NCI-H82 treated with DMSO at 0.1 percent for 48 hours (cell line): ENCODE measurements around the gene RPUSD2.

Experiments used
- DNase-seq: peaks from one replicate; lab custom pipeline; 2025; ENCODE audit not compliant: unreplicated experiment; lab: John Stamatoyannopoulos, UW

The RPUSD2 gene

DNA sequence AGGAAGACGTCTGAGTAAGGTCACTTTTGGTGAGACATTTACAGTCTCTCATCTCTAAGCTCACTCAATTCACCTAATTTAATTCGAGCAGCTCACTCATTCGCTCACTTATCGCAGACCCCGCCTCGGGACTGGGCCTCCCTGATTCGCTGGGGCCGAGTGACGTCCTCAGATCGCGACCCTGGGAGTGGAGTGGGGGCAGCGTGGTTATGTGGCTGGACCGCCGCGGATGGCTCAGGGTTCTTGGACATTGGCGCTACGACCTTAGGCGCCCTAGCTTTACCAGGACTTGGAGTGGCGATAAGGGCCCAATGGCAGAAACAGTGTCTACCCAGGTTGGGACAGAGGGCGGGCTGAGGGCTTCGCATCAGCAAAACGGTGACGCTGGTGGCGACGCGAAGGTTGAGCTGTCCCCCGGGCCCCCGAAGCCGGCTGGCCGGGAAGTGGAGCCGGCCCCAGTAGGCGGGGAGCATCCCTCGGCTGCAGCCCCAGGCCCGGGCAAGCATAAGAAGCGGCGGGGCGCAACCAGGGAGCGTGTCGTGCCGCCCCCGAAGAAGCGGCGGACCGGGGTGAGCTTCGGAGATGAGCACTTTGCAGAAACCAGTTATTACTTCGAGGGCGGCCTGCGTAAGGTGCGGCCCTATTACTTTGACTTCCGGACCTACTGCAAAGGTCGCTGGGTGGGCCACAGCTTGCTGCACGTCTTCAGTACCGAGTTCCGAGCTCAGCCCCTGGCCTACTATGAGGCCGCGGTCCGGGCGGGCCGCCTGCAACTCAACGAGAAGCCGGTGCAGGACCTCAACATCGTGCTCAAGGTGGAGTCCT lies at the start of gene RPUSD2:
Gene RPUSD2 (plus strand): TSS at position 171 of the 825 bp plus-strand sequence. CDS start 39 bp downstream, at position 210.
- peak; percentile 81 for DNase-seq

DNA sequence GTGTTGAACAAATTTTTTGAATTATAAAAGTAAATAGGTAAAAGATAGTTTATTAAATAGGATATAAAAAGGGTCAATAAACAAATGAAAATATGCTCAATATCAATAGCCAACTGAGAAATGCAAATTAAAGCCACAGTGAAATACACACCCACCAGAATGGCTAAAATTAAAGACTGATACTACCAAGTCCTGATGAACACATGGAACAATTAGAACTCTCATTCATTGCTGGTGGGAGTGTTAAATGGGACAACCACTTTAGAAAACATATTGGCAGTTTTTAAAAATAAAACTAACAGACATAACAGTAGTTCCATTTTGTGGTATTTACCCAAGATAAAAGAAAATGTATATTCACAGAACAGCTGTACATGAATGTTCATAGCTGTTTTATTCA lies 45.5 kb upstream of the RPUSD2 start:
- no peak for DNase-seq

DNA sequence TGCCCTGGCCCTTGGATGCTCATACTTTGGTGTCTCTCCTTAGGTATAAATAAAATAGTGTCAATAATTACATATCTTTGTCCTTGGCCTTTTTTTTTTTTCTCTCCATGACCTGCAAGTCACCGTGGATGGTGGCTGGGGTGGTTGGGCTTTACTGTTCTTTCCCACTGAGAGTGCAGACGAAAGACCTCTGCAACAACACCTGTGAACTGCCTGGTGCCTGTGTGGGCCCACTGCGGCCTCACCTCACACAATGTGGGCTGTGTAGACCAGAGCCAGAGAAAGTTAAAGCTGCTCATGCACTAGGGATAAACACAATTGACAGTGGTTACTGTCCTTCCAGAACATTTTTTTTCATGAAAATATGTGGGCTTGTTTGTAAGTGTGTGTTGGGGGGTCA lies 43.2 kb upstream of the RPUSD2 start:
- DNase-seq: no peak

DNA sequence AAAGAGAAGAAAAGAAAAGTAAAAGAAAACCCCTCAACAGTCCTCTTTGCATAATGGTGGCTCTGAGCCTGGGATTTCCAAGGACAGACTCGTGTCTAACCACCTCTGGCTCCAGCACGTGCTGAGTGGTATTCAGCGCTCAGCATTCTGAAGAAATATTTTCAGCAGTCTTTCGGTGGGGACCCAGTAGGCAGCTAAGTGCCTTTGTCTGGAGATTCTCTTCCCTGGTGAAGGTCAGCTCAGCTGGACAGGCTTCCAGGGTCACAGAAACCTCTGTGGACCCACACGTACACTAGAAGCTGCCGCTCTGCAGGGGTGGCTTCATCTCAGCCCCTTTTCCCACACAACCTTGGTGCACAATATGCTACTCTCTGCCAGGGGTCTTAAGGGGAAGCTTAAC lies 40.3 kb upstream of the RPUSD2 start:
- no peak for DNase-seq

DNA sequence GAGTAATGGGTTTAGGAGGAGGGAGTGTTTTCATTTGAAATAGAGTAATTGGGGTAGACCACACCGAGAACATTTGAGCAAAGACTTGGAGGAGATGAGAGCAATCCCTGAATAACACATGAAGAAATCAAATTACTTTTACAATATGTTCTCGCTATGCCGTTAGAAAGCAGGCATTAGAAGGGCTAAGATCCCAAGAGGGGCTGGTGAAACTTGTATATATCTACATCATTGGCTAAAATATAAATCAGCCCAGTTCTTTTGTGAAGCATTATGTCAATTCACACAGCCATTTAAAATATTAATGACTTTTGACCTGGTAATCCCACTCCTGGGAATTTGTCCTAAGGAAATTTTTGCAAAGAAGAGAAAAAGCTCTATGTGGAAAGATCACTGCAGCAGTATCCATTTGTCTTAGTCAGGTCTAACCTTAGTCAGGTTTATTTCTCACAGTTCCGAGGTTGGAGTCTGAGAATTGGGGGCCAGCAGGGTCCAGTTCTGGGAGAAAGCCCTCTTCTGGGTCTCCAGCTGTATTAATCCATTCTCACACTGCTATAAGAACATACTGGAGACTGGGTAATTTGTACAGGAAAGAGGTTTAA lies 35.2 kb upstream of the RPUSD2 start:
- DNase-seq: no peak

GRCh38 chr15:40534371-40534770 lies 34.7 kb upstream of the RPUSD2 start:
- no peak for DNase-seq

DNA sequence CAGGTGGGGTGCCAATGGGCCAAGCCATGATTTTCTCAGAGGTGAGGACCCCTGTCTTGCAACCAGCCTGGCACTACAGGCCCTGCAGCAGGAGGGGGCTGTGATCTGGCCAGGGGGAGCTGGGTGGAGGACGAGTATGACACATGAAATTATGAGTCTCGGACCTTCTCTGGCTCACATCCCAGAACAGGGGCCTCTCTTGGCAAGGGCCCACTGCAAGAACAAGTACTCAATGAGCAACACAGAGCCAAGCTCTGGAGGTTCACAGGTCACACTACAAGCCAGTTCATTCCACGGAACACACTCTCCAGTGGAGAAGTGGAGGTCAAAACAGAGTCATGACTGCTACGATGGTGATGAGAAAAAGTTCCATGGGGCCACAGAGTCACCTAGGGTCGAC lies 32.6 kb upstream of the RPUSD2 start:
- DNase-seq: no peak

DNA sequence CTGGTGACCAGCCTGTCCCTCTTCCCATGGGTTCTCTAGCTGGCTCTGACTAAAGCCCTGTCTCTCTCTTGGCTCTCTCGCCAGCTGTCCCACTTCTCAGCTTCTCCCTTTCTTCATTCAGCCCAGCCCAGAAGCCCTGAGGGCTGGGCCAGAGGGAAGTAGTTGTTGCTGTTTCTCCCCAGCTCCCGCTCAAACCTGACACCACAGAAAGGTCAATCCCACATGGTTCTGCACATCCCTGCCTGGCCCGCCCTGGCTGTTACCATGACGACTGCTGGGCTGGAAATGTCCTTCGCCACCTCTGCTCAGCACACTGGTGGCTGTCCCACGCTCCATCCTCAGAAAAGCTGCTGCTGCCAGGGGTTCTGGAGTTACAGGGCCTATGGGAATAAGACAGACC lies 30.1 kb upstream of the RPUSD2 start:
- no peak for DNase-seq

DNA sequence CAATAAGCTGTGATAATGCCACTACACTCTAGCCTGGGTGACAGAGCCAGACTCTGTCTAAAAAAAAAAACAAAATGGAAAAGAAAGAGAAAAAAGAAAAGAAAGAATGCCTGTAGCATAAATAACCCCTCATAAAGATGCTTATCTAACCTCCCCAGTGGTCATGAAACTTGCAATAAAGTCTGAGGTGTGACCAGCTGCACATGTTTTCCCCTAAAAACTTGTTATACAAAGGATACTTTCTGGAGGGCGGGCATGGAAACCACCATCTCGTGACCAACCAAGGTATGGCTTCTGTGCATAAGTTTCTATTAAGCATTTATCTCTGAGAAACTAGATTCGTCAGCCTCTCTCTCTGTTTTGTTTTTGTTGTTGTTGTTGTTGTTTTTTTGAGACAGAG lies 26.0 kb upstream of the RPUSD2 start:
- DNase-seq: no peak

DNA sequence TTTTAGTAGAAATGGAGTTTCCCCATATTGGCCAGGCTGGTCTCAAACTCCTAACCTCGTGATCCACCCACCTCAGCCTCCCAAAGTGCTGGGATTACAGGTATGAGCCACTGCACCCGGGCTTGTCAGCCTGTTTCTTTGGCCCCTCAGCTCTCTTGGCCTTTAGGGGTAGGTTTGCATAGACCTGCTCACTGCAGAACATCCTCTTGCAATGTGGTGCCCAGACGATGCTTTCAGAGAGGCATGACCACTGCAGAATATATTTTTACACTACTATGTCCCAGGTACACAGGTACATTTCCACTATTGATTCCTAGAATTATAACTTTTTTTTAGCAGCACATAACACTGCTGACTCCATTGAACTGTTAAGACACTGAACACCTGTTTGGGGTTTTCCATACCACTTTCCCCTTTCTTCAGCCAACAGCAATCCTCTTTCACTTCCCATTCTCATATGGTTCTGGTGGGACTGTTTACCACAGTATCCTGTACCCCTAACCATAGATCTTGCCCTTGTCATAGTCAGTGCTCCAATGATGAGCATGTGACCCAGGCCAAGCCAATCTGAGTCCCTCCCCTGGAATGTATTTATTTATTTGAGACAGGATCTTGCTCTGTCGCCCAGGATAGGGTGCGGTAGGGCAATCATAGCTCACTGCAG lies 25.3 kb upstream of the RPUSD2 start:
- DNase-seq: no peak

- DNase-seq: no peak
Observed at GRCh38 chr15:40545457-40545856, 23.6 kb upstream of the RPUSD2 start.

DNA sequence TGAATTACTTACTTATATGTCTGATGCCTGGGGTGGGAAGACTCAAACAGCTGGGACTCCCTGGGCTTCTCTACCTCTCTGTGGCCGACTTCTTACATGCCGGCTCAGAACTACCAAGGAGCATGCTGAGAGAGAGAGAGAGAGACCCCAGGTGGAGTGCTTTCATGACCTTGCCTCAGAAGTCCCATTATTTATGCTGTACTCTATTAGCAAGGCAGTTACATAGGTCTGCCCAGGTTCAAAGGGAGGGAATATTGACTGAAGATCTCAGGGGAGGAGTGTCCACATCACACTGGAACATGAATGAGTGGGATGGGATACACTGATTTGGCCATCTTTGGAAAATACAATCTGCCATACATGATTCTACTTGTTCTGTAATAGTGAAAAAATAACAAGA lies 20.5 kb upstream of the RPUSD2 start:
- DNase-seq: no peak

DNA sequence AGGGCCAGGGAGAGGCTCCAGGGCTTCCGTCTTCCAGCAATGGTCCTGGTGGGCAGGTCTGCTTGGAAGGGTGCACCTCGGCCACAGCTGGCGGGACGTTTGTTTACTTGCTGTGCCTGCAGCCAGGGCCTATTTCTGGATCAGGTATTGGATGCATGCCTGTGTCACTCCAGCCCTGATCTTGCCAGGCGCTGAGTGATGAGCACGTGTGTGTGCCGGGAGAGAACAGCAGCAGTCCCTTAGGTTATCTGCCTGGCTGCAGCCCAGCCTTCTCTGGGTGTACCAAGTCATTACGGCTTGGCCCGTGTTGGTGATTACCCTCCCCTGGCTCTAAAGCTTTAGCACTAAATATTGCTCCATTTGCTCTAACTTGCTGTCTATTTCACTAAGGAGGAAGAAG lies 19.2 kb upstream of the RPUSD2 start:
- DNase-seq: no peak

DNA sequence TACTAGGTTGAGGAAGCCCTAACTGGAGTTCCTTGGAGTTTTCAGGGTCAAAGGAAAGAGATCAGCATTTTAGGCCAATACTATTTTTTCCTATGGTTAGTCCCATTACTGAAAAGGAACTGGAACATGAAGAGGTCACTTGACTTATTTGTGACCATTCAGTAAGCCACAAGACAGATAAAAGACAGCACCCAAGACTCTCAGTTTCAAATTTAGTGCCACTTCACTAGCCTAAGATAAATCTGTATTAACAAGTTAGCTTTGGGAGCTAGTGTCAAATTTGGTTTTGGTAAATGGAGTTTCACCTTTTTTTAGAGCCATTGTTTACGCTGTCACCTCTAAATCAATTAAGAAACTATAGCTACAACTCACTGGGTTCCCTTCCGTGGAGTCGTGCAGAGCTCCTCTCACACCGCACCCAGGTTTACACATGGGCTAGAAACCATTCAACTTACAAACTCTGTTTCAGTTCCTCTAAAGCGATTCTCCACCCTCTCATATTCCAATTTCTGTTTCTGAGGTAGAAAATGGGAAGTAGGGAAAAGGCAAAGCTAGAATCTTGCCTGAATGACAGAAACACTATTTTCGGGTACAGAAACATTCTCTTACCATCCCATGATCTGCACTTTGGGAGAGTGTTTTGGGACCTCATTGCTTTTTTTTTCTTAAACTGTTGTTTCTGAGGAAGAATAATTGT lies 18.6 kb upstream of the RPUSD2 start:
- no peak for DNase-seq

GRCh38 chr15:40554161-40554525 lies 15.0 kb upstream of the RPUSD2 start:
- DNase-seq: no peak

GRCh38 chr15:40555876-40556275 lies 13.2 kb upstream of the RPUSD2 start:
- DNase-seq: no peak

GRCh38 chr15:40558952-40559742 lies 10.0 kb upstream of the RPUSD2 start:
- no peak for DNase-seq

GRCh38 chr15:40562691-40563090 lies 6.4 kb upstream of the RPUSD2 start:
- DNase-seq: no peak

- DNase-seq: no peak
Observed at GRCh38 chr15:40563426-40563825, 5.7 kb upstream of the RPUSD2 start.

GRCh38 chr15:40564591-40565332 lies 4.3 kb upstream of the RPUSD2 start, which contains the start of gene CCDC32:
CCDC32 (minus strand) TSS chr15:40565042; CDS start chr15:40563015, 2,027 bp downstream.
- DNase-seq: peak; percentile 99
